Keratinocyte (primary cell): ENCODE measurements around the gene BAHCC1.

Experiments used
- CTCF ChIP-seq, 3 experiments: IDR thresholded peaks in 1 of 3; conservative IDR thresholded peaks in 1 of 3; optimal IDR thresholded peaks in 1 of 3; 2 replicates in 2 of 3; 3 replicates in 1 of 3; pipeline versions ENCODE3 to v1.5.1; 2011; ENCODE audit warnings: low read length in 3 of 3, mild to moderate bottlenecking in 3 of 3, moderate library complexity in 2 of 3, control low read depth in 1 of 3, inconsistent platforms in 1 of 3; ENCODE audit not compliant: insufficient read depth in 2 of 3; ENCODE audit errors: extremely low read depth in 1 of 3
- EZH2 ChIP-seq: IDR thresholded peaks from one replicate; pipeline ENCODE4 v1.6.1; 2012; ENCODE audit warnings: inconsistent platforms, mild to moderate bottlenecking, low read length, moderate library complexity

- TF ChIP-seq CTCF (optimal IDR thresholded peaks at IDR 0.05 in 1 of 3, IDR thresholded peaks at IDR 0.05 in 1 of 3, conservative IDR thresholded peaks at IDR 0.05 in 1 of 3; ENCODE audit: extremely low read depth in 1 of 3, insufficient read depth in 2 of 3, low read length in 3 of 3) (no peak), EZH2 (no peak)
Observed at GRCh38 chr17:81383504-81384421, 11.5 kb upstream of the BAHCC1 start.
